CD4-positive, alpha-beta T cell treated with Interleukin-4 for 1 hour (primary cell): ENCODE data around the gene TAF9B.
"Not testable (repeated sequence)": the region's sequence is repeated elsewhere in the genome, so short reads cannot be mapped to it uniquely, and the experiment has no call there.

Experiments used
- DNase-seq, 2 donors: peaks; one replicate each; pipeline ENCODE4 v3.0.0-alpha.2; 2020 to 2022

Gene TAF9B

GRCh38 chrX:78111140-78111931 is 28.1 kb downstream of the TAF9B start:
- DNase-seq = no peak

GRCh38 chrX:78109458-78109857 is 30.0 kb downstream of the TAF9B start:
- peak in 1 of 2 donors; percentile 43 for DNase-seq

GRCh38 chrX:78106651-78106986 is 32.8 kb downstream of the TAF9B start:
- no peak for DNase-seq

GRCh38 chrX:78105944-78106650 is 33.4 kb downstream of the TAF9B start:
- DNase-seq = peak; percentile 23 to 60

- DNase-seq = peak; percentile 55 to 68
These were observed 34.8 kb downstream of the TAF9B start for GRCh38 chrX:78104447-78105176.

- peak; percentile 96 to 97 for DNase-seq
These were observed 35.6 kb downstream of the TAF9B start, which contains the start of gene PGK1 for GRCh38 chrX:78103623-78104446. Gene PGK1 (plus strand): TSS chrX:78104248. CDS start chrX:78104341, 93 bp downstream.

- no peak for DNase-seq
These were observed 36.3 kb downstream of the TAF9B start for GRCh38 chrX:78103001-78103622.

- no peak for DNase-seq
These were observed 37.4 kb downstream of the TAF9B start for GRCh38 chrX:78102091-78102490.

- no peak for DNase-seq
These were observed 41.3 kb downstream of the TAF9B start for GRCh38 chrX:78098108-78098507.

- DNase-seq = no peak
These were observed 47.2 kb downstream of the TAF9B start for GRCh38 chrX:78092296-78092695.

GRCh38 chrX:78081413-78081812 is 58.0 kb downstream of the TAF9B start:
- DNase-seq = not testable (repeated sequence)
